SKM-1 (cell line): ENCODE results near the gene BTN1A1.

Experiments
- DNase-seq: peaks from one replicate; lab custom pipeline; 2025; ENCODE audit not compliant: unreplicated experiment; lab: John Stamatoyannopoulos, UW

Gene BTN1A1

DNA sequence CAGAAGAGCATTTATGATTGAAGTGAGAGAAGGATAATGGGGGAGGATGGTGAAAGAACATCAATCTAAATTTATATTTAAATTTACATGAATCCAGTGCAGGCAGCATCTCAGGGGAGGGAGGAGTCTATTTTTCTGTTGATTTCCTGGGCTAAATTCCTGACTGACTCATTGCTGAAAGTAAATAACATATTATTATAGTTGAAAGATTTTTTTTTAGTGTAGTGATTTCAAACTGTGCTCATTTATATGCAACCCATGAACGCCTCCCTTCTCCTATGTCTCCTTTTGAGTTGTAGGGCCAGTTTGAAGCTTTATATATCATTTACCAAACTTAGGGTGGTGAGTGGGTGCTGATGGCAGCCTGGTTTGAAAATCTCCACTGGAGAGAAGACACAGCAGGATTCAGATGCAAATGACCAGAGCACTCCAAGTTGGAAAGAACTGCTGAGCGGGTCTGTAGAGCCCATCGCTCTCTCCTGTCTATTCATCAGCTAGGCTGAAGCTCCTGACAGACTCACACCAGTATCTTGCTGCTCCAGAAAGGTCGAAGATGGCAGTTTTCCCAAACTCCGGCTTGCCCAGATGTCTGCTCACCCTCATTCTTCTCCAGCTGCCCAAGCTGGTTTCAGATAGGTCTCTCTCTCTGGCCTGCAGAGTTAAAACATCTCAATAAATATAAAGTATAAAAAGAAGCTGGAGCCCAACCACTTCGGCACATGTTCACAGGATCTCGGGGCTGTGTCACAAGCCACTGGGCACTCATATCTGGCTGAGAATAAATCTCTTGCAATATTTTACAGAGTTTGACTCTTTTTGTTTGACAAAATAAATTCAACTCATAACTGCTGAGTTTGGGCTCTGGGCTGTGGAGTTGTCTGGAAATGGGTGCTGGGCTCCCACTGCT lies 24.0 kb upstream of the BTN1A1 start:
- no peak for DNase-seq

DNA sequence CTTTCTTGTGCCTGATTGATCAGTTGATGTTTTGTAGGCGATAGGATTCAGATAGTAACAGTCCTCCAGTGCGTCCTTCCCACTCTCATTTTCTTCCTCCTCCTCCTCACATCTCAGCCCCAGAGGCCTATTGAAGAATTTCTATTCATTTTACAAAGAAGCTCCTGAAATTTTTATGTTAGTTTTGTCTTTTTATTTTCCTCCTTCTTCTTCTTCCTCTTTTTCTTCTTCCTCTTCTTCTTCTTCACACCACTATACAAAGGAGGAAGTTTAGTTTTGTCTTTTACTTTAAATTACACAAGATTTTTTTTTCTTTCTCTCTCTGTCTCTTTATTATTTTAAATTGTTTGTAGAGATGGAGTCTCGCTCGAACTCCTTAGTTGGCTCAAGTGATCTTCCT lies 23.2 kb upstream of the BTN1A1 start:
- peak; percentile 77 for DNase-seq

DNA sequence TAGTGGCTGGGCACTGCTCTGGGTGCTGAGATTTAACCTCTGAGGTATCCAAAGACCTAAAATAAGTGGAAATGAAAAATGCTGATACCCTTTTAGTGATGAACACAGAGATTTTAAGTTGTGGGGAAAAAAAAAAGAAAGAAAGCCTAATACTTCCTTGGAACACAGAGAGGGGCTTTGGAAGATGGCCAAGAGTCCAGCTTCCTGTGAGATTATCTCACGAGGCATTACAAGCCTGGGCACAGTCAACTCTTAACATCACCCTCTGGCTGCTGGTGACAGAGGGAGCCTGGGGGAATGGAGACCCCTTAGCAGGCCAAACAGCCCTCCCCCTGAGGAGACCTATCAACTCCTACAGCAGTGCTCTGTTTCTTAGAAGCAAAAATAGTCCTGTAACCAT lies 22.7 kb upstream of the BTN1A1 start:
- no peak for DNase-seq

DNA sequence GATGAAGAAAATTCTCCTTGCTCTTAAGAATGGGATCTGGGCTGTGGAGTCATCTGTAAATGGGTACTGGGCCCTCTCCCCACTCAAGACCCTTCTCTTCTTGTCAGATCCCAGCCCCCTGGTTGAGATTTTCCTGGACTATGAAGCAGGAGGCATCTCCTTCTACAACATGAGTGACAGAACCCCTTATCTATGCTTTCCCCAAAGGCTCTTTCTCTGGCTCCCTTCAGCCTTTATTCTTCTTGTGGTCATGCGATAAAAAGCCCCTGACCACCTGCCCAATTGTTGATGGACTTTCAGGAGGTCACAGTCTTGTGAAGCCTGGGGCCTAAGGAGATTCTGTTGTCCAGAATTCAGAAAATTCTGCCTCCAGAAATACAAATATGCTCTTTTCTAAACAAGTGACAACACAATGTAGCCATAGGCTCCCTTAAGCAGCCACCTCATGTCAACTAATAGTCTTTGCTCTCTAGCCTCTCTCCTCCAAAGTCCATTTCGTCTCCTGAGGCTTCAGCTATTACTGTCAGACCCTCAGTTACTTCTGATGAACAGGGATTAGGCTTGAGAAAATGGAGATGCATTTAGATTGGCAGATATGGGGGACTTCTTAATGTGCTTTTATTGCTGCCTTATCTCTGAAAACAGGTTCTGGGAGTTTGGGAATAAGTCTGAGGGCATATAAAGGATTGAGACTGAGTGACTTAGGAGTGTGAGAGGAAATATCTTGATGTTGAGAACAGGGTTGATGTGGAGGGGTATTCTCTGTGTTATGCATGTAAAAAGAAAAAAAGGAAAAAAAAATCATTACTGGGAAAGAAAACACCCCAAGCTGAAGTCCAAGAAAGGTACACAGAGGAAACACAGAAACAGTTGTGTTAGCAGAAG lies 21.8 kb upstream of the BTN1A1 start:
- DNase-seq = no peak

DNA sequence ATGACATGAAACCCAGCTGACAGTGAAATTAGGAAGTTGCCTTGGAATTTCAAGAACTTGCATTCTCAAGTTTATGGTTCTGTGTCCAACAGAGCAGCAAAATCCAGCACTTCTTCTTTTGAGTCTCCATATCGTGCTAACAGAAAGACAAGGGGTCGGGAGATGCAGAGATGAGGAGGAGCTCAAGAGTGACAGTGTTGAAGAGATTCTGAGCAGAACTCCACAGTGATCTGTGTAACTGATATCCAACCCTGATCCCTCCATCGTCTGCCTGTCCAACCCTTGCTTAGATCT lies 21.2 kb upstream of the BTN1A1 start:
- peak; percentile 60 for DNase-seq

DNA sequence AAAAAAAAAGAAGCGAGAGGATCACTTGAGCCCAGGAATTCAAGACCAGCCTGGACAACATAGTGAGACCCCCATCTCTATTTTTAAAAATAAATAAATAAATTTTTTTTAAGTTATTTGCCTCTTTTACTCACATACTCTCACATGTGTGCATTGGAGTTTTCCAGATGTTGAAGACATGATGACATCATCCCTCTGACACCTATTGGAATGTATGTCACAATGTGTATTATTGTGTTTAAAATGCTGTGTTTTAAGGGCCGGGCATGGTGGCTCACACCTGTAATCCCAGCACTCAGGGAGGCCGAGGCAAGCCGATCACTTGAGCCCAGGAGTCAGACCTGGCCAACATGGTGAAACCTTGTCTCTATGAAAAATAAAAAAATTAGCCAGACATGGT lies 17.8 kb upstream of the BTN1A1 start:
- DNase-seq = no peak

DNA sequence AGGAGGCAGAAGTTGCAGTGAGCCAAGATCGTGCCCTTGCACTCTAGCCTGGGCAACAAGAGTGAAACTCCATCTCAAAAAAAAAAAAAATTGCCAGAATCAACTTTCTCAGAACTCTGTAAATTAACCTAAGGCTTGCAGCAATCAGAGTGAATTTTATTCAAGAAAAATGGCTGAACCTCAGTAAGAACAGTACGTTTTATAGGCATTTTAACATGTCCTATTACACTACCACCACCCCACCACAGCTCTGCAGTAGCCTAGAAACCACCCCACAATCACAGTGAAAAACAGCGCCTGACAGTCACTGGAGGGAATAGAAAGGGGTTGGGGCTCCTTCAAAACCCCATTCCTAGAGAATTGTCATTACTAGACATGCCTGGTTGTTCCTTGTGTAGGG lies 16.4 kb upstream of the BTN1A1 start:
- no peak for DNase-seq

DNA sequence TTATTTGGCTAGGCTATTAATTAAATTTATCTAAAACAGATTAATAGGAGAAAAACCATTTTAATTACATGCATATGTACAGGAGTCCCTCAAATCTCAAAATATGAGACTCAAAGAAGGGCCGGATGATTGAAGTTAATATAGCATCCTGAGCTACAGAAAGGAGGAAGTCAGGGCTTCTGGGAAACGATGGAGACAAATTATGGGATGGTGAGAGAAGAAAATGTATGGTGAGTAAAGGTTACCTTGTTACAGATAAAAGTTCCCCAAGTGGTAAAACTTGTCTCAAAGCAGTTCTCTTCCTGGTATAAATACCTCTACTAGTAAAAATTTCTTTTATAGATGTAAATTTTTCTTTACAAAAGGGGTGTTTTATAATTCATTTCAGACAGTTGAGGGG lies 15.9 kb upstream of the BTN1A1 start:
- no peak for DNase-seq

DNA sequence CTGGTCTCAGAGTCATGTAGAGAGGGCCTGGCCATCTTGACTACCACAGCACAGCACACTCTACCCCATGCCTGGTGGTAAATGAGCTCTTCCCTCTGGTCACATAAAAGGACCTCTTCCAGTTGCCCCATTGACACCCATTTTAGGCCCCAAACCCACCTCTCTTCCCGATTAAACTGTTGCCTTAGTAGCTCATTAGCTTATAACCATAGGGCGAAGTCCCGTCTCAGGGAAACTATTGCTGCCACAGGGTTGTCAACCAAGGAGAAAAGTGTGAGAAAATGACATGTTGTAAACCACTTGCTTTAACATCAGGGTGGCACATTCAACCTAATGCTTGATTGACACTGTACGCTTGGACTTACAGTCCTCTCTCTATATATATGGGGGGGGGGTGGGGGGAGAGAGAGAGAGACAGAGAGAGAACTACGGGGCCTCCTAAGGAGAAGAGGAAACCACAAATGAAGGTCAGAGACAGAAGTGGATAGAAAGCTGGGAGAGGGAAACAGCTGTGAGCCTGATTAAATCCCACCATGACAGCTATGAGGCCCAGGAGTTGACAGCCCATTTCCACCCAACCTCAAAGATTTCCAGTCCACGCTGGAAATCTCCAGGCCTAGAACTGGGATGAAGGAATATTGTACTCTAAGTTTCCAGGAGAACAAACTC lies 14.9 kb upstream of the BTN1A1 start:
- DNase-seq = no peak

DNA sequence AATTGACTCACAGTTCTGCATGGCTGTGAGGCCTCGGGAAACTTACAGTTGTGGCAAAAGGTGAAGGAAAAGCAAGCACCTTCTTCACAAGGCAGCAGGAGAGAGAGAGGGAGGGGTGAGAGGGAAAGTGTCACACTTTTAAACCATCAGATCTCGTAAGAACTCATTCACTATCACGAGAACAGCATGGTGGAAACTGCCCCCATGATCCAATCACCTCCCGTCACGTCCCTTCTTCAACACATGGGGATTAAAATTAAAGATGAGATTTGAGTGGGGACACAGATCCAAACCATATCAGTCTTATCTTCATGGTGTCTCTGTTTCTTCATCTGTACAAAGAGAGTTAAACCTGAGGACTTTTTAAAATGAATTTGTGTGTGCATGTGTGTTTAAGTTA lies 13.7 kb upstream of the BTN1A1 start:
- DNase-seq = no peak

DNA sequence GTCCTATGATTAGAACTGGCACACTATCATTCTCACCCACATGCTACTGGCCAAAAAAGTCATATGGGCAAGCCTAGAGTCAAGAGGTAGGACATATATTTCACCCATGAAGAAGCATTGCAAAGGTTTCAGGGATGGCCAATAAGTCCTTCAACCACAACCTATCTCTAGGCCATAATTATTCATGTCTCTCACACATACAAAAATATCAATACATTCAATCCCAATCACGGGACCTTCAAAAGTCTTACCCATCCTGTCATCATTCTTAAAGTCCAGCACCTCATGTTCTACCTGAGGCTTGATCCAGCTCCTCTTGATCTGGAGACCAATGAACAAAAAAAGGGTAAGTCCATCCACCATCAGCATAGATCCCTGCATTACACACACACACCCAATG lies 12.6 kb upstream of the BTN1A1 start:
- DNase-seq = no peak

DNA sequence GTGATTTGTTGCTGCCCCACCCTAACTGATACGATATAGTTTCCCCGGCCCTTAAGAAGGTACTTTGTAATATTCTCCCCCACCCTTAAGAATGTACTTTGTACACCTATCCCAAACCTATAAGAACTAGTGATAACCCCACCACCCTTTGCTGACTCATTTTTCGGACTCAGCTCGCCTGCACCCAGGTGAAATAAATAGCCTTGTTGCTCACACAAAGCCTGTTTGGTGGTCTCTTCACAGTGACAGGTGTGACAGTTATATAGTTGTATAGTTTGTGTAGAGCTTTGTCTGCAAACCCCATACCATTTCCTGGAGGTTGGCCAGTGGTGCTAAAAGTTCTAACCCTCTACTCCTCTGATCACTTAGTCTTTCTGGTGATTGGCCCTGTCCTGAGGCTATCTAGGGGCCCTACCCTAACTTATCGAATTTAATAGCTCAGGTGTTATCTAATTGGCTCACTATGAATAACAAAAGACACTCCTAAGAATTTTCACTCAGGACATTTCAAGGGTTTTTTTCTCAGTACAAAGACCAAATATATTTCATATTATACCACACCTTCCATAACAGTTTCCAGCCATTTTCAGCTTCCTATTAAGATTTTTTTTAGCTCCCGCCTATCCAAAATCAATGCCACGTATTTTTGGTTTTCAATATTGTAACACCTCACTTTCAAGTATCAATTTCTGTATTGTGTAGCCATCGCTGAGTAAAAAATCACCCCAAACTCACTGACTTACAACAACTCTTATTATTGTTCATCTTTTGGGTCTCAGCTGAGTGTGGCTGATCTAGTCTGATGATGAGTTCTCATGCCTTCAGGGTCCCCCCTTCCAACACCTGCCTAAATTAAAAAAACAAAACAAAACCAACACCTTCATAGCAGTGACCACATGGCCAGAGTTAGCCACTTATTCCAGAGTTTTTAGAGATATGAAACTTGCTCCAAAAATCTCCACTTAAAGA lies 9.8 kb upstream of the BTN1A1 start:
- no peak for DNase-seq

DNA sequence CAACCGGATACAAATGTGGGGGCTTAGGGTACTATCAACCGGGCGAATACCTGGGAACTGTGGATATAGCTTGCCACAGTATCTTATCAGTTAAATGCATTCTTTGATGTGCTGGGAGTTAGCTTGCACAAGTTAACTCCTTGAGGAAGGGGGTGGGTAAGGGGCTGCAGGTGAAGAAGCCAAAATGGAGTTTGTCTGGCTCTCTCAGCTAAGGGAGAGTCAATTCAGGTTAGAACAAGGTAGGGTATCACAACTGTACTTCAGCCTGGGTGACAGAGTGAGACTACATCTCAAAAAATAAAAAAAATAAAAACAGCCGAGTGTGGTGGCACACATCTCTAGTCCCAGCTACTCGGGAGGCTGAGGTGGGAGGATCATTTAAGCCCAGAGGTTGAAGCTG lies 8.5 kb upstream of the BTN1A1 start:
- no peak for DNase-seq

DNA sequence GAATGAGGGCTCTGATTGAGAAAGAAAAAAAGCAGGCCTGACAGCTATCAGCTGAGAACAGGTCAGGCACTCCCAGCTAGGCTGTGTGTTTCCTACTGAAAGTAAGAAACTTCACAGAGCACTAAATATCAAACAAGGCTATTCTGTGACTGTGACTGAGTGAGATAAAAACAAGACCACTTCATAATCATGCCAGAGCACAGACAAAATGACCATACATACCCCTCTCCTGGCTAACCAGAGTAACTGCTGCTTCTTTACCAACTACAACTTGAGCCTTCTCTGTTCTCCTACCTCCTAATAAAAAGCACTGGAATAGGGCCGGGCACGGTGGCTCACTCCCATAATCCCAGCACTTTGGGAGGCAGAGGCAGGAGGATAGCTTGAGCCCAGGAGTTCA lies 6.8 kb upstream of the BTN1A1 start:
- DNase-seq = no peak

DNA sequence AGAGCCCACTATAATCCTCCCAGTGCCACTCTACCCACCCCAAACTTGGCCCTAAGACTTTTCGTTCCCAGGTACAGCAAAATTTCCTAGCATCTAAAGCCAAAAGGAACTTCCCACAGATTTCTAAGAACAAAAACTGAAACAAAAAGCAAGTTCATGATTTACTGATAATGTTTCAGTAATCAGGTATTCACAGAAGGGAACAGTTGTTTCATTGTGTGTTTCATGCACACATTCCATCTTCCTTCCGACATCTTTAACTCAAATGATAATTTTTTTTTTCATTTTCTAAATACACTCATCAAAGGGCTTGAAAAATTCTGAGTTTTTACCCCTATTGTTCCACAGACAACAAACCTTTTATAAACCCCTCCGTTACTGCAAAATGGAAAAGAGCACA lies 6.0 kb upstream of the BTN1A1 start:
- DNase-seq = no peak

DNA sequence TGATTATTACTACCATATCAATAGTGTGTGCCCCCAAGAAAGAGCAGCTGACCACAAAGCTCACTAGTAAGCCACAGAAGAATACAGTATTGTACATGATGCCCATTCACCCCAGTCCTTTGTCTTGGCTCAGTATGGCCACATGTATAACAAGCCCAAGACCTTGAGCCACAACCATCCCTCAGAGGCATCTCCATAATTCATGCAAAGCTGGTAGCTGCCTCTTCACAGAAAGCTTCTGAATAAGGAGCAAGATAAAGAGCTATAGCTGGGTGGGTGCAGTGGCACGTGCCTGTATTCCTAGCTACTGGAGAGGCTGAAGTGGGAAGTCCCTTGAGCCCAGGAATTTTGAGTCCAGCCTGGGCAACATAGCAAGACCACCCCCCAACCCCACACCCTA lies 4.8 kb upstream of the BTN1A1 start:
- DNase-seq = no peak

DNA sequence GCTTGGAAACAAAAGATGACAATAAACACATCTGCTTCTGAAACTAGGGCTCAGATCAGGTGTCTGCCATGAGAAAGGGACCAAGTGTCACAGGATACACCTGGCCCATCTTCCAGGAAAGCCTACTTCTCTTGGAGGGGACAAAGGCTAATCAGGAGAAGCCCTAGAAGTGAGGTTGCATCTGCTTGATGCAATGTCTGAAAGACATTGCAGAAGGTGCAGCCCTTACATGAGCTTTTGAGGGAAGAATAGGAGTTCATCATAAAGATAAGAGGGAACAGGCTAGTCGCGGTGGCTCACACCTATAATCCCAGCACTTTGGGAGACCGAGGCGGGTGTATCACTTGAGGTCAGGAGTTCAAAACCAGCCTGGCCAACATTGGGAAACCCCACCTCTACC lies 2.5 kb upstream of the BTN1A1 start:
- no peak for DNase-seq

DNA sequence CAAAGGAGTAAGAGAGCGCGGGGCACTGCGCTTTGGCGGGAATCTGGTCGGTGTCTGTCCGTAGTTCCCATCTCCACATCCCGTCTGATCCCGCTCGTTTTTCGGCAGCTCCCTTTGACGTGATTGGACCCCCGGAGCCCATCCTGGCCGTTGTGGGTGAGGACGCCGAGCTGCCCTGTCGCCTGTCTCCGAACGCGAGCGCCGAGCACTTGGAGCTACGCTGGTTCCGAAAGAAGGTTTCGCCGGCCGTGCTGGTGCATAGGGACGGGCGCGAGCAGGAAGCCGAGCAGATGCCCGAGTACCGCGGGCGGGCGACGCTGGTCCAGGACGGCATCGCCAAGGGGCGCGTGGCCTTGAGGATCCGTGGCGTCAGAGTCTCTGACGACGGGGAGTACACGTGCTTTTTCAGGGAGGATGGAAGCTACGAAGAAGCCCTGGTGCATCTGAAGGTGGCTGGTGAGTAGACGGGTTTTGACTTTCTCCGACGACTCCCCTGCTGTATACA lies 1.4 kb downstream of the BTN1A1 start:
- DNase-seq = no peak

DNA sequence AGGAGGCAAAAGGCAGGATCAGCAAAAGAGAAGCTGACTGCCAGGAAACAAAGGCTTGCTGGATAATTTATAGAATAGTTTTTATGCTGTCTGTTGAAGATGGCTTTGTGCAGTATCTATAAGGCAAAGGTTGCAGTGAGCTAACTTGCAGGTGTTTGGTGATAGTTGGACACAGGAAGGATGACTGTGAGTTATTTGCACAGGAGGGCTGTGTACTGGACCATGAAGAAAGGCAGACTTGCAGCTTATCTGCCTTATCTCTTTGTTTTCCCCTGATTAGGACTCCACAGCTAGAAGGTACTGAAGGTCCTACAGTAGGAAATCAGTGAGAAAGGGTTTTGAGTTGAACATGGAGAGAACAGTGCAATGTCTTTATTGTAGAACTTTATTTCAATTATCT lies 2.1 kb downstream of the BTN1A1 start:
- DNase-seq = no peak

DNA sequence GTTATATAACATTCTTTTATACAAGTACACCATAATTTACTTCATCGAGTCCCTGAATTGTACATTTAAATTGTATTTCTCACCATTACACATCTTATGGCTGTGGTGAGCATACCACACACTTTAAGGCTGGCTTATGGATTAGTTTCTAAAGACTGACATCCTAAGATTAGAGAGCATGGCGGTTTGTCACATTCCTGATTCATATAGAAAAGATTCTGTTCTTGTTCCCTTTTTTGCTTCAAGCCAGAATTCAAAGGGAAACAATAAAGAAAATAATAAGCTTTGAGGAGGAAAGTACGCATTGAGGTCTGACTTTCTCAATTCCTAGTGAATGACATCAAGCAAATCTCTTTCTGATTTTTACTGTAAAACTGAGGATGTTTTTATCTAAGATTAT lies 2.5 kb downstream of the BTN1A1 start:
- no peak for DNase-seq

DNA sequence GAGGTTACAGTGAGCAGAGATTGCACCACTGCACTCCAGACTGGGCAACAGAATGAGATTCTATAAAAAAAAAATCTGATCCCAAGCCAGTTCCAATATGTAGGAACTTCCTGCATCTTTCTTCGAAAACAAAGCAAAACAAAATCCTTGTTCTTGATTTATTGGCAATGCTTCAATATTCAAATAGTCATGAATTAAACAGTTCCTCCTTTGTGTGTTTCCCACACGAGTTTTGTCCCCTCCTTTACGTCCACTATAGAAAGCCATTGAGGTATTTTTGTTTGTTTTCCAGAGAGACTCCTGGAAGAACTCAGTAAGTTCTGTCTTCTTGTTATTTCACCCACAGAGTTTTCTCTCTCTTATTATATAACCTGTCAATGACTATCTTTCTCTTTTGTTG lies 7.6 kb downstream of the BTN1A1 start:
- no peak for DNase-seq
